Endometrial microvascular endothelial cells (primary cell): ENCODE measurements around the gene KLC1. TPM values are rescaled to one million over a fixed set of nuclear protein-coding genes. Genes with fewer than 3 reads are reported as not detected.
"Not testable (repeated sequence)": the region's sequence is repeated elsewhere in the genome, so short reads cannot be mapped to it uniquely, and the experiment has no call there.

Experiments used
- in situ Hi-C: cut with HindIII; loops from 2 replicates; pipeline ENCODE4 v1.10.0; 2017; ENCODE audit warnings: low sequenced_read_pairs, low pct_unique_long_range_greater_than_20kb; ENCODE audit errors: inconsistent ontology term
- total RNA-seq: library from RNA; depleted of rRNA; stranded (reverse); fragments of >200 nt; gene quantifications from one replicate; pipeline ENCODE4 v1.2.3, GENCODE V29; 2015; ENCODE audit errors: inconsistent ontology term

KLC1 gene
- total RNA-seq, 1 donor from 2014 or later: 135 TPM

DNA sequence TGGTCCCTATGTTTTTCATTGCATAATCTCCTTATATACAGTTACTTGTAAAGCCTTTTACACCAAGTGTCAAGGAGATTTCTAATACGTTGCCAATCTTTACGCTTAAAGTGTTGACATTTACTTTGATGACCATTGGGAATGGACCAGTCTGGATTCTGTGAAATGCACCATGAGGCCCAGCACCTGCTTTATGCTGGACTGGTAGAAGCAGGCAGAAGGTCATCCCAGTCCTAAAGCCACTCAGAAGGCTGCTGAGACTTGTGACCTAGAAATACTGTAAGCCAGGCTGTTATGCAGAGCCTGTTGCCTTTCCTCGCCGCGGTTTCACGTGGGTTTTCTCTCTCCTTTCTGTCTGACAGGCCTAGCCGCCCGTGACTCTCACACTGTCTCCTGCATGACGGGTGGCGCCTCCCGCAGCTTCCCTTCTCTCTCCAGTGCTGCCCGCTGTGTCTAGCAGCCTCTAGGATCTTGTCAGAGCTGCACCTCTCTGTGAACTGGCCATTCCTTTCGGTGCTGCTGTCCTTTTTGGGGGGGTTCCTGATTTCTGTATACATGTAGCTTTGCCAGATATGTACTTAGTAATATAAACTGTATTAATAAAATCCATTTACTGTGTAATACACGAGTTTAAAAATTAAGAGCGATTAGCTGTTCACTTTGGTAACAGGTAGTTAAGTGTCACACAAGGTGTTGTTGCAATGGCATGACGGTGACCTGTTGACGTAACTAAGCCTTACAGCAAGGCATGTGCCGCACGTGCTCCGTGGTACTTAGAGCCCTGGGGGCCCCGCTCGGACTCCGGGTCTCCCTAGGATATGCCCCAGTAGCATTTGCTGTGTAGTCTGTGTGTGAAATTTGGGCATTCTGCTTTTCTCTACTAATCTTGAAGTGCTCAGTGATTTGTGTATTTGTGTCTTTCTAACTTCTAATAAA, 56.5 kb downstream of the KLC1 start:
- in situ Hi-C loops: no loop called here

DNA sequence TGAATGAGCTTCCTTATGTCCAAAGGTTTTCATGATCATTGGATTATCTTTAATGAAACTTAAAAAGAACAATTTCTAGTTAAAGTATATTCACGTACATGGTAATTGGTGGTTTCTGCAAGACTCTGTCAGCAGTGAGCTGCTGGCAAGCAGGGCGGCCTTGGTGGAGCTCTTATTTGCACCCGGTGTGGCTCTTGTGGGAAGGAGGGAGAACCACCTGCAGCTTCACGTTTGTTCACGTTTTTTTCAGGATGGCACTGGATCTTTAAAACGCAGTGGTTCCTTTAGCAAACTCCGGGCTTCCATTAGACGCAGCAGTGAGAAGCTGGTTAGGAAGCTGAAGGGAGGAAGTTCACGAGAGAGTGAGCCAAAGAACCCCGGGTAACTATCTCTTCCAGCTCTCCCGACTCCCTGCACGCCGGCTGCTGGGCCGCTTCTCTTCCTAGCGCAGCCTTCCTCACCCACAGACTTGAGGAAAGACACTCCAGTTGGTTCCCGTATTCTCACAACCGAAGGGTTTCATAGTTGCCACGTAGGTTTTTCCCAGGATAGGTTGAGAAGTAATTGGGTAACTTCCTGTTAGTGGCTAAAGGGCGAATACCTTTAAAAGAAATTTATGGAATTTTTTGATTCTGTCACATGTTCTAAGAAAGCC, 57.9 kb downstream of the KLC1 start:
- in situ Hi-C loops: no loop called here

GRCh38 chr14:103687712-103688111, 58.7 kb downstream of the KLC1 start:
- in situ Hi-C loops: no loop called here

GRCh38 chr14:103688441-103688840, 59.4 kb downstream of the KLC1 start:
- in situ Hi-C loops: no loop called here

DNA sequence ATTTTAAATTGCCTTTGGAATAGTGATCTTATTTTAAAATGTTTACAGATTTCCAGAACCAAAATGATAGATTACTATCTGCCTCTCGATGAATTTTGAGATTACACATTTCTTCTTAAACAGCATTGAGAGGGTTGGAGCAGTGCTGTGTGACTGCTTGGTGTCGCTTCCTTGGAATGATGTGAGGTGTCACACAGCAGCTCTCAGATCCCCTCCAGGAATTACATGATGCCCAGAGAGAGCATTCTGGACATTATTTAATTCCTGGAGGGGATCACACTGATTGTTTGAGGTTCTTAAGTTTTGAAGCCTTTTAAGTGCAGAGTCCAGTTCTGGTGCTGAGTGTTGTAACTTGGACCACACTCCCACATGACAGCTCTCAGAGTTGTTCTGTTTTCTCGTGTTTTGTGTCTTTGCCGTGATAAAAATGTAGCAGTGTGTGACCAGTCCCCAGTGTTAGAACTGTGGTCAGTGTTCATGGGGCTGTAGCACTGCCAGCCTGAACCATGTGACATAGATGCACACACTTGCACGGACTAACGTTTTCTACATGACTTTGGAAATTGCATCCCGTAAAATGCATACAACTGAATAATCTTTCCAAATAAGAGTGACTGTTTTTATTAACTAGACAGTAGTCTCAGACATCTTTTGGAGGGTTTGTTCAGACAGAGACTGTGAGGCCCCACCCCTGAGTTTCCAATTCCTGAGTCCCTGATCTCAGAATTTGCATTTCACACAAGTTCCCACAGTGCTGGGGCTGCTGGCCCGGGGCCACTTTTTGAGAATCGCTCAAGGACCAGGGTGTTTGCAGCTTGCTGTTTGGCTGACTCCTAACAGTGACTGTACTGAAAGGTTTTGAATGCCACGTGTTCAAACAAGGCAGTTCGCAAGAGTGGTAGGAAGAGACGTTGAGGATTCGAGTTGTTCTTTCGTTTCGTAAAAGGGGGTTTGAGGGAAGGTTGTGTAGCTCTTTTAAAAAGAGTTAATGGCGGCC, 60.2 kb downstream of the KLC1 start:
- in situ Hi-C loops: no loop called here

GRCh38 chr14:103690332-103690731, 61.3 kb downstream of the KLC1 start:
- in situ Hi-C loops: no loop called here

- in situ Hi-C loops: not testable (repeated sequence)
These were observed 62.6 kb downstream of the KLC1 start for GRCh38 chr14:103691655-103692054.

GRCh38 chr14:103692159-103692558, 63.1 kb downstream of the KLC1 start:
- in situ Hi-C loops: no loop called here

- in situ Hi-C loops: no loop called here
These were observed 63.9 kb downstream of the KLC1 start for GRCh38 chr14:103692871-103693270.

- in situ Hi-C loops: no loop called here
These were observed 64.5 kb downstream of the KLC1 start for GRCh38 chr14:103693515-103693914.

GRCh38 chr14:103694572-103695026, 65.6 kb downstream of the KLC1 start:
- in situ Hi-C loops: no loop called here

DNA sequence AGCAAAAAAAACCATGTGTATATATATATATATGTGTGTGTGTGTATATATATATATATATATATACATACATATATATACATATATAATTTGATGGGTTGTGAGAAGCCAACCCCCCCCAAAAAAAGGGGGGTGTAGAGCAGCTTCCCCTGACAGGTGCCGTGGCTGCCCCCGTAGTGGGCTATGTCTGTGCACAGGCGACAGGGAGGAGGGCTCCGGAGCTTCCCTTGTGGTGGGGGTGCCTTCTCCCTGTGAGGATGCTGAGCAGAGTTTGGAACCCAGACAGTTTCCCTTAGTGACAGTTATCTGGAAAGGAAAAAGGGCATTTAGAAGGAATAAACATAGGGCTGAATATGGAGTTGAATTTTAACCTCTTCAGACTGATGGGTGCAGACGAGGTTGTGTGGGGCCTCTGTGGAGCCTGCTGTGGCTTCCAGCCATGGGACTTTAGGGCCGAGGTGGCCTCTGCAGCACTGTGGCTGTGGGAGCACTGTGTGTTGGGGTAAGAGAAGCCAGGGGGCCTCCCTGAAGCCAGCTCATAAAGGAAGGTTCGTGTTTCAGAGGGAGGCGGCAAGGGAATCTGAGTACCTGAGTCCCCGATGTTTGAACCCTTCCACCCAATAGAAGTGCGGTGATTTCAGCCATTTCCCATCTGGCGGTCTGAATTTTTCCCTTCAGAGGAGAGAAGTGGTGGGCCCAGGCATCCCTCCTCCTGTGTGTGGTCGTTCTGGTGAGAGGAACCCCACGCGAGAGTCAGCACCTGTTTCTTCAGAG, 66.5 kb downstream of the KLC1 start:
- in situ Hi-C loops: no loop called here

DNA sequence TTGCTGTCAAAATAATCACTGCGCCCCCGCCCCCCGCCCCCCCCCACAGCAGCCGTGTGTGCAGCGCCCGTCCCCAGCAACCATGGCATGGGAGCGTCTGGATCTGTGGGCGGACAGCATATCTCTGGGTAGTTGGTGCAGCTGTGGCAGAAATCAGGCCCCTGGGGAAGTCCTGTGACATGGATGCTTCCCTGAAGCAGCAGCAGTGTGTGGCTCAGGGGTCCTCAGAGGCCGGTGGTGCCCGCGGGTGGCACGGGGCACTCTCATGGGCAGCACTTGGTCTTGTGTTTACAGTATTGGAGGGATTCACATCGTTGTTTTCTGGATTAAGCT, 67.0 kb downstream of the KLC1 start:
- in situ Hi-C loops: no loop called here

DNA sequence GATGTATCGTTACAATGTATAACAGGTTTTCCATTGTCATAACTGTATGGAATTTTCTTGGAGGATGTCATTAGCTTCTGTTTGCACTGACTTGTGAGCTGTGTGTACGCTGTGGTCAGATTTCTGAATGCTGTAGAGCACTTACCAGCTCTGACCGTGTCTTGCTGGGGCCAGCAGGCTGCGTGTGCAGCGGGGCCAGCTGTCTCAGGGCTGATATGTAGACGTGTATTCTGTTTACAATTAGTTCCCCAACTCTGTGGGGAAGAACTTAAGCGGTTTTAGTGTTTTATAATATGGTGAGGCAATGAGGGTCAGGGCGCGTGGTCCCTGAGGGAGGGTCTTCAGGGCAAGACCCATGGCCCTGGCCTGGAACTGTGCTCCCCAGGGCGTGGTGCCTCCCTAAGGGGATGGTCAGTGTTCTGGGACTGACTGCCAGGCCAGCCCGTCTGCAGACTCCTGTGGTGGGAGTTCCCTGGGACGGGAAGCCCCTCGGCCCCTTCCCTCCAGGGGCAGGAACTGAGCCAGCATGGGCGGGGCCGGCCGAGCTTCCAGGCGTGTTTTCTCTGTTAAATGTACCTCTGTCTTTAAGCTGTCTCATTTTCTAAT, 67.6 kb downstream of the KLC1 start:
- in situ Hi-C loops: no loop called here

DNA sequence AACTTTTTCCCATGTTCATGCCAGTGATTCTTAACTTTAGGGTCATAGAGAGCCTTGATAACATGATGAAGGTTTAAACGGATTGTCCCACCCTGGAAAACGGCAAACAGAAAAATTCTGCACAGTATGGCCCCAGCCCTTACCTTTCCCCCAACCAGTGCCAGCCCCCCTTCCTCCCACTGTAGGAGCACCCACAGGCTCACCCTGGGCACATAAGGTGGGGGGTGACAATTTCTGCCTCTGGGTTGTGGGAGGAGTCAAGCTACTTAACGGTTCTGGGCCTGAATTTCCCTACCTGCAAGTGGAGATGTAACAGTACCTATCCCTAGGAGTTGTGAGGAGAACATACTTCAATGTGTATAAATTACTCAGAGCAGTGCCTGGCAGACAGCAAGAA, 68.2 kb downstream of the KLC1 start:
- in situ Hi-C loops: no loop called here

DNA sequence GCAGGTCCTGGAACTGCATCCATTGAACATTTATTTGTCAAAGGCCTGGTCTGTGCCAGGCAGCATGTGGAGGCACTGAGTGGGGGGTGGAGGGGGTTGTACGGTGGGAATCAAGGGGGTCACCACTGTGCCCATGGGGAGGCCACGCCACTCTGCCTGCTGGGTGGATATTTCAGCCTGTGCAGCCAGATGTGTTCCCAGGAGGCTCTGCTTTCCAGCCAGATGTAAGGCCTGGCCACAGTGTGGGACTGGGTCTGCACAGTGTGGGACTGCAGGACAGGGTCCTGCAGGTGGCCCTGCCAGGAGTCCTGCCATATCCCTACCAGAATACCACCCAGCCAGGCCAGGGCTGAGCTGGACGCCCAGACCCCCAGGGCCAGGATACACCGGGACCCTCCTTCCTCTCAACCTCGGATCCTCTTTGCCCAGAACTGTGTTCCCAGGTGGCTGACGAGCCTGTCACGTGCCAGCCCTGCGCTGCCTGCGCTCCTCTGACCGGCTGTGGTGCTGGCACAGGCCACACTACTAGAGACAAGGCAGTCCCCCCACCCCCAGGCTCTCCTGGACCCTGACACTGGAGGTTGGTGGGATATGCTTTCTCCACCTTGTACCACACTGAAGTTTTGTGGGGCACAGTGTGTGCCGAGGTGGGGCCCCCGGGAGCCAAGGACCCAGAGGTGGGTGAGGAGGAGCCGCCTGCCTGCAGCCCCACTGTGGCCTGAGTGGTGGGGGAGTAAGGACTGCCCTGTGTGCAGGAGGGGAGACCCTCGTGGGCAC, 68.8 kb downstream of the KLC1 start:
- in situ Hi-C loops: no loop called here
